OCI-LY3 (cell line): ENCODE data around the gene FCF1.

Source experiments
- H2AFZ ChIP-seq: fragments of 200-600, 300-600 bp; shearing (Covaris generic); 2 replicates; pipeline ENCODE4 v1.6.0; 2014; ENCODE audit warnings: antibody characterized with exemption, low read depth, low read length
- H3K27ac ChIP-seq: fragments of 200-600, 300-600 bp; sonication (generic); 2 replicates; pipeline ENCODE4 v1.5.1; 2014; ENCODE audit warnings: mild to moderate bottlenecking, low read length, moderate library complexity, mixed read lengths
- H3K27me3 ChIP-seq: fragments of 200-600, 300-600 bp; sonication (generic); 2 replicates; pipeline ENCODE4 v1.6.1; 2014; ENCODE audit warnings: low read depth, low read length, mixed read lengths
- H3K36me3 ChIP-seq: fragments of 200-600, 300-600 bp; sonication (generic); replicated peaks from 2 replicates; pipeline ENCODE3; 2014; ENCODE audit warnings: low read depth, low read length, mixed read lengths
- H3K4me1 ChIP-seq: fragments of 300-600, 200-600 bp; sonication (generic); 2 replicates; pipeline ENCODE4 v1.6.1; 2014; ENCODE audit warnings: low read length, mixed read lengths
- H3K4me2 ChIP-seq: fragments of 200-600, 300-600 bp; sonication (generic); 2 replicates; pipeline ENCODE4 v1.6.1; 2014; ENCODE audit warnings: low read length, mixed read lengths
- H3K4me3 ChIP-seq: fragments of 300-600, 200-600 bp; sonication (generic); 2 replicates; pipeline ENCODE4 v1.5.1; 2014; ENCODE audit warnings: antibody characterized with exemption, mild to moderate bottlenecking, low read length, moderate library complexity
- H3K79me2 ChIP-seq: fragments of 300-600, 200-600 bp; shearing (Covaris generic); 2 replicates; pipeline ENCODE4 v1.6.1; 2014; ENCODE audit warnings: mild to moderate bottlenecking, low read length, mixed read lengths
- H3K9ac ChIP-seq: fragments of 300-600, 200-600 bp; shearing (Covaris generic); 2 replicates; pipeline ENCODE4 v1.6.0; 2014; ENCODE audit warnings: mild to moderate bottlenecking, low read length, moderate library complexity
- H3K9me3 ChIP-seq: fragments of 200-600, 300-600 bp; shearing (Covaris generic); 2 replicates; pipeline ENCODE4 v1.6.1; 2014; ENCODE audit warnings: low read length, mixed read lengths; ENCODE audit not compliant: insufficient read depth
- H4K20me1 ChIP-seq: fragments of 200-600, 300-600 bp; sonication (generic); 2 replicates; pipeline ENCODE4 v1.6.1; 2016; ENCODE audit warnings: low read length, mixed read lengths; ENCODE audit not compliant: insufficient read depth
- EZH2phosphoT487 ChIP-seq: fragments of 200-600 bp; shearing (Covaris generic); IDR thresholded peaks from 2 replicates; pipeline ENCODE4 v1.6.1; 2018; ENCODE audit warnings: antibody characterized with exemption, mixed run types, low read depth
- TF ChIP-seq, protein P1 (sequence below): fragments of 200-600, 300-600 bp; sonication (generic); IDR thresholded peaks from 2 replicates; pipeline ENCODE4 v1.5.1; 2014; ENCODE audit warnings: antibody characterized with exemption, low read length, low read depth

Gene FCF1

DNA sequence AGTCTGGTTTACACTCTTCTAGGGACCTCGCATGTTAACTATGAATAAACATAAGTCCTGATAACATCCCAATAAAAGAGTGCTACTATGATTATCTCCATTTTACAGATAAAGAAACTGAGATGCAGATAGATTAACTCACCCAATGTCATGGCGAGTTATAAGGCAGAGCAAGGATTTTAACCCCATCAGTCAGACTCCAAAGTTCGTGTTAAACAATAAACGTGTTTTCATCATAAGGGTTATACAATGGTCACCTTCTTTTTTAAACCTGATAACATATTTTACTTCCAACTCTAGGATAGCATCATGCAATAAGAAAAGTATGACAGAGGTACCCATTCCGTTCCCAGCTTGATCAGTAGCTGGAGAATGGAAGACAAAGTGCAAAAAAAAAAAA is 1.3 kb upstream of the FCF1 start:
- Histone ChIP-seq H3K79me2 (peaks cover 75% of the 10 kb centered on the region), H4K20me1 (peaks cover 10% of the 10 kb centered on the region; the same call in 1 of the 2 replicates), H3K4me2 (peak overlapping the region; percentile 76), H3K4me1 (peaks cover 16% of the 10 kb centered on the region), H3K4me3 (peak overlapping the region; percentile 87), H3K36me3 (peaks cover 14% of the 10 kb centered on the region), H3K9me3 (no peaks in the 10 kb centered on the region), H3K9ac (no peak overlapping the region), H3K27ac (no peak overlapping the region), H3K27me3 (no peaks in the 10 kb centered on the region), H2AFZ (no peak overlapping the region)
- TF ChIP-seq, protein P1, sequence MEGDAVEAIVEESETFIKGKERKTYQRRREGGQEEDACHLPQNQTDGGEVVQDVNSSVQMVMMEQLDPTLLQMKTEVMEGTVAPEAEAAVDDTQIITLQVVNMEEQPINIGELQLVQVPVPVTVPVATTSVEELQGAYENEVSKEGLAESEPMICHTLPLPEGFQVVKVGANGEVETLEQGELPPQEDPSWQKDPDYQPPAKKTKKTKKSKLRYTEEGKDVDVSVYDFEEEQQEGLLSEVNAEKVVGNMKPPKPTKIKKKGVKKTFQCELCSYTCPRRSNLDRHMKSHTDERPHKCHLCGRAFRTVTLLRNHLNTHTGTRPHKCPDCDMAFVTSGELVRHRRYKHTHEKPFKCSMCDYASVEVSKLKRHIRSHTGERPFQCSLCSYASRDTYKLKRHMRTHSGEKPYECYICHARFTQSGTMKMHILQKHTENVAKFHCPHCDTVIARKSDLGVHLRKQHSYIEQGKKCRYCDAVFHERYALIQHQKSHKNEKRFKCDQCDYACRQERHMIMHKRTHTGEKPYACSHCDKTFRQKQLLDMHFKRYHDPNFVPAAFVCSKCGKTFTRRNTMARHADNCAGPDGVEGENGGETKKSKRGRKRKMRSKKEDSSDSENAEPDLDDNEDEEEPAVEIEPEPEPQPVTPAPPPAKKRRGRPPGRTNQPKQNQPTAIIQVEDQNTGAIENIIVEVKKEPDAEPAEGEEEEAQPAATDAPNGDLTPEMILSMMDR, result no peak
- no peak for TF ChIP-seq EZH2phosphoT487

DNA sequence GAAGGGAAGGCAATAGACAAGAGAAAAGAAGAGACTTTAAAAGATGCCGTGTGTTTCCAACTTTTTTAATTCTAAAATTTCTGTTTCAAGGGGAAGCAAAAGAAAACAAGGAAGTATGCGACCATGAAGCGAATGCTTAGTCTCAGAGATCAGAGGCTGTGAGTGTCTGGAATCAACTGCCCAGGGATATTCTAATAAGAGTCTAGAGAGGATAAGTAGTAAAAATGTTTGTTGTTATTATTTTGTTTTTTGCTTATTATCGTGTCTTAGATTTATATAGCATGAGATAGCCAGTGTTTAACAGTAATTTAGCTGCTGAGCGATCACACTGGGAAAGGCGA is 421 bp downstream of the FCF1 start:
- H3K4me2 ChIP-seq, result peak overlapping the region; percentile 74
- H3K79me2 ChIP-seq, result peaks cover 58% of the 10 kb centered on the region
- H3K4me3 ChIP-seq, result peak overlapping the region; percentile 87
- no peak overlapping the region; the same call in 1 of the 2 replicates for H3K27ac ChIP-seq
- H3K27me3 ChIP-seq, result no peaks in the 10 kb centered on the region
- H3K36me3 ChIP-seq, result peaks cover 19% of the 10 kb centered on the region
- peak overlapping the region; percentile 75; the same call in 1 of the 2 replicates for H2AFZ ChIP-seq
- TF ChIP-seq EZH2phosphoT487, result no peak
- TF ChIP-seq, protein P1, result no peak
- peak overlapping the region; percentile 70 for H3K9ac ChIP-seq
- peaks cover 9% of the 10 kb centered on the region; the same call in 1 of the 2 replicates for H4K20me1 ChIP-seq
- no peaks in the 10 kb centered on the region for H3K9me3 ChIP-seq
- H3K4me1 ChIP-seq, result peaks cover 15% of the 10 kb centered on the region

DNA sequence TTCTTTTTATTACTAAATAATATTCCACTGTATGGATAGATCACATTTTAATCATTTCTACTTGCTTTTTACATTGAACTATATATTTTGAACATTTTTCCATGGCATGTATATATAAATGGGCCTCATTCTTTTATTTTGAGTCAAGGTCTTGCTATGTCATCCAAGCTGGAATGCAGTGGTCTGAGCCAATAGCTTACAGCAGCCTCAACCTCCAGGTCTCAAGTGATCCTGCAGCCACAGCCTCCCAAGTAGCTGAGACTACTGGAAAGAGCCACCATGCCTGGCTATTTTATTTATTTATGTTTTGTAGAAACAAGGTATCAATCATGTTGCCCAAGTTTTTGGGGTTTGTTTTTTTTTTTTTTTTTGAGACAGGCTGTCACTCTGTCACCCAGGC is 7.6 kb downstream of the FCF1 start:
- Histone ChIP-seq H3K27ac (no peak overlapping the region), H2AFZ (no peak overlapping the region), H3K4me2 (no peak overlapping the region), H3K79me2 (no peaks in the 10 kb centered on the region), H3K9me3 (no peaks in the 10 kb centered on the region), H3K27me3 (no peaks in the 10 kb centered on the region), H3K9ac (no peak overlapping the region), H3K36me3 (peaks cover 24% of the 10 kb centered on the region), H3K4me1 (no peaks in the 10 kb centered on the region), H4K20me1 (no peaks in the 10 kb centered on the region), H3K4me3 (no peak overlapping the region)
- TF ChIP-seq, protein P1, result no peak
- no peak for TF ChIP-seq EZH2phosphoT487

DNA sequence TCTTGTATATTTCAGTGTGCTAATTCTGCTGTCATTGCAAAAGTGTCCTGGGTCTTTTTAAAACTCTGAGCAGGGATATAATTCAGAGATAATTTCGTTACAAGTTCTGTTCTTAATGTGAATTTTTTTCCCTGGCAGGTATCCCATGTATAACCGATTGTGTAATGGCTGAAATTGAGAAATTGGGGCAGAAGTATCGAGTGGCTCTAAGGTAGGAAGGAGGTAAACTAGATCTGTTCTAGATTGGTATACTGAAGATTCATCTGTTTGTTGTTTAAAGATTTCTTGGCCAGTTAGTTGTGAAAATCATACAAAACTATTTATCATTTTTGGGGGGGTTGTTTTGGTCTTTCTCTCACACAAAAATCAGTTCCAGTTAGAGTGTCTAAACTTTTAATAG is 10.2 kb downstream of the FCF1 start:
- H3K9ac ChIP-seq, result no peak overlapping the region
- H3K4me2 ChIP-seq, result no peak overlapping the region
- TF ChIP-seq EZH2phosphoT487, result no peak
- TF ChIP-seq, protein P1, result no peak
- H3K27me3 ChIP-seq, result no peaks in the 10 kb centered on the region
- no peak overlapping the region for H3K27ac ChIP-seq
- no peaks in the 10 kb centered on the region for H4K20me1 ChIP-seq
- no peaks in the 10 kb centered on the region for H3K79me2 ChIP-seq
- H3K9me3 ChIP-seq, result no peaks in the 10 kb centered on the region
- no peak overlapping the region for H3K4me3 ChIP-seq
- no peak overlapping the region for H2AFZ ChIP-seq
- peaks cover 12% of the 10 kb centered on the region for H3K36me3 ChIP-seq
- H3K4me1 ChIP-seq, result no peaks in the 10 kb centered on the region
